Neural progenitor cell (in vitro differentiated cells): Measurements from ENCODE around the gene C11orf42.

ENCODE experiments used
- EZH2 ChIP-seq: fragments of 200-600 bp; sonication (generic); IDR thresholded peaks from 2 replicates; pipeline ENCODE4 v1.6.1; 2017; ENCODE audit warnings: antibody characterized with exemption, mild to moderate bottlenecking, moderate library complexity
- EZH2phosphoT487 ChIP-seq: fragments of 200-600 bp; sonication (generic); IDR thresholded peaks from 2 replicates; pipeline ENCODE4 v1.6.1; 2017; ENCODE audit warnings: antibody characterized with exemption
- TF ChIP-seq, protein P1 (sequence below): fragments of 200-600 bp; sonication (generic); IDR thresholded peaks from 2 replicates; pipeline ENCODE4 v1.5.1; 2017; ENCODE audit warnings: antibody characterized with exemption, mild to moderate bottlenecking

DNA sequence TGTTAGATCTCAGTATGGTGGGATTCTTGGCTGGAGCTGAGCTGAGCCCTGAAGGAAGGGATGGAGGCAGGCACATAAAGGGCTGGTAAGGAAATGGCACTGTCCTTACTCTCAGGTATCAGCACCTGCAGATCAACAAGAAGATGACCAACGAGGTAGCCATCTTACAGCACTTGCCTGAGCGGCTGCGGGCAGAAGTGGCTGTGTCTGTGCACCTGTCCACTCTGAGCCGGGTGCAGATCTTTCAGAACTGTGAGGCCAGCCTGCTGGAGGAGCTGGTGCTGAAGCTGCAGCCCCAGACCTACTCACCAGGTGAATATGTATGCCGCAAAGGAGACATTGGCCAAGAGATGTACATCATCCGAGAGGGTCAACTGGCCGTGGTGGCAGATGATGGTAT is 36.0 kb downstream of the C11orf42 start:
- TF ChIP-seq, protein P1, sequence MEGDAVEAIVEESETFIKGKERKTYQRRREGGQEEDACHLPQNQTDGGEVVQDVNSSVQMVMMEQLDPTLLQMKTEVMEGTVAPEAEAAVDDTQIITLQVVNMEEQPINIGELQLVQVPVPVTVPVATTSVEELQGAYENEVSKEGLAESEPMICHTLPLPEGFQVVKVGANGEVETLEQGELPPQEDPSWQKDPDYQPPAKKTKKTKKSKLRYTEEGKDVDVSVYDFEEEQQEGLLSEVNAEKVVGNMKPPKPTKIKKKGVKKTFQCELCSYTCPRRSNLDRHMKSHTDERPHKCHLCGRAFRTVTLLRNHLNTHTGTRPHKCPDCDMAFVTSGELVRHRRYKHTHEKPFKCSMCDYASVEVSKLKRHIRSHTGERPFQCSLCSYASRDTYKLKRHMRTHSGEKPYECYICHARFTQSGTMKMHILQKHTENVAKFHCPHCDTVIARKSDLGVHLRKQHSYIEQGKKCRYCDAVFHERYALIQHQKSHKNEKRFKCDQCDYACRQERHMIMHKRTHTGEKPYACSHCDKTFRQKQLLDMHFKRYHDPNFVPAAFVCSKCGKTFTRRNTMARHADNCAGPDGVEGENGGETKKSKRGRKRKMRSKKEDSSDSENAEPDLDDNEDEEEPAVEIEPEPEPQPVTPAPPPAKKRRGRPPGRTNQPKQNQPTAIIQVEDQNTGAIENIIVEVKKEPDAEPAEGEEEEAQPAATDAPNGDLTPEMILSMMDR, result no peak
- TF ChIP-seq EZH2phosphoT487 (no peak), EZH2 (no peak)
